Measurements from ENCODE around the gene CACNA2D2.

Gene CACNA2D2

GRCh38 chr3:50324351-50325112 is 178.9 kb downstream of the CACNA2D2 start:
- peak; percentile 78 for DNase-seq

- no peak for DNase-seq
These were observed 179.7 kb downstream of the CACNA2D2 start for GRCh38 chr3:50323614-50324199.

- no peak for DNase-seq
These were observed 180.3 kb downstream of the CACNA2D2 start for GRCh38 chr3:50323092-50323600.

- no peak for DNase-seq
These were observed 180.9 kb downstream of the CACNA2D2 start, which contains the start of gene HYAL2 for GRCh38 chr3:50322386-50323091. Gene HYAL2, minus strand, starts transcription at chr3:50322745. Its CDS starts 2,256 bp downstream, at chr3:50320489.

- no peak for DNase-seq
These were observed 181.4 kb downstream of the CACNA2D2 start for GRCh38 chr3:50322115-50322385.

GRCh38 chr3:50321336-50322114 is 181.9 kb downstream of the CACNA2D2 start:
- DNase-seq = peak; percentile 91

GRCh38 chr3:50320853-50321335 is 182.5 kb downstream of the CACNA2D2 start:
- peak; percentile 77 for DNase-seq

GRCh38 chr3:50319894-50320625 is 183.4 kb downstream of the CACNA2D2 start:
- DNase-seq = no peak

- DNase-seq = no peak
These were observed 184.1 kb downstream of the CACNA2D2 start for GRCh38 chr3:50319181-50319893.

GRCh38 chr3:50318615-50319014 is 184.8 kb downstream of the CACNA2D2 start:
- DNase-seq = no peak

GRCh38 chr3:50318163-50318562 is 185.3 kb downstream of the CACNA2D2 start:
- no peak for DNase-seq

GRCh38 chr3:50317300-50317699 is 186.1 kb downstream of the CACNA2D2 start:
- no peak for DNase-seq

GRCh38 chr3:50316657-50317242 is 186.7 kb downstream of the CACNA2D2 start:
- DNase-seq = no peak

GRCh38 chr3:50314816-50315215 is 188.6 kb downstream of the CACNA2D2 start:
- no peak for DNase-seq

GRCh38 chr3:50314342-50314741 is 189.1 kb downstream of the CACNA2D2 start:
- DNase-seq = no peak

Data from fibroblast of skin of scalp (primary cell).